GM12874 (cell line): ENCODE measurements around the gene EPHA3.

Source experiments
- CTCF ChIP-seq: IDR thresholded peaks from 2 replicates; pipeline ENCODE4 v1.5.1; 2011; ENCODE audit warnings: low read depth, mild to moderate bottlenecking, control low read depth, low read length, moderate library complexity; ENCODE audit not compliant: insufficient read depth

The EPHA3 gene

GRCh38 chr3:89447243-89447642 is 339.8 kb downstream of the EPHA3 start:
- no peak for TF ChIP-seq CTCF

- TF ChIP-seq CTCF = no peak
Observed at GRCh38 chr3:89449086-89449485, 341.7 kb downstream of the EPHA3 start.

- no peak for TF ChIP-seq CTCF
Observed at GRCh38 chr3:89452066-89452465, 344.6 kb downstream of the EPHA3 start.

GRCh38 chr3:89455240-89455639 is 347.8 kb downstream of the EPHA3 start:
- TF ChIP-seq CTCF = no peak

- no peak for TF ChIP-seq CTCF
Observed at GRCh38 chr3:89467898-89468363, 360.5 kb downstream of the EPHA3 start.

- TF ChIP-seq CTCF = no peak
Observed at GRCh38 chr3:89472101-89472500, 364.7 kb downstream of the EPHA3 start.

- no peak for TF ChIP-seq CTCF
Observed at GRCh38 chr3:89474333-89475130, 367.1 kb downstream of the EPHA3 start.
